Measurements from ENCODE around the gene FCGR1A. TPM values are rescaled to one million over a fixed set of nuclear protein-coding genes. Genes with fewer than 3 reads are reported as not detected.
A peak's percentile ranks its signal among the peaks of the same experiment; 100 is the strongest.
"Not testable (repeated sequence)": the region's sequence is repeated elsewhere in the genome, so short reads cannot be mapped to it uniquely, and the experiment has no call there.

The FCGR1A gene
- total and polyA plus RNA-seq, 4 donors = 13.8 to 24.0 (median 16.8) TPM

GRCh38 chr1:149793885-149794284 is 11.4 kb downstream of the FCGR1A start:
- H3K36me3 ChIP-seq (ENCODE audit: control insufficient read depth, insufficient read depth, low read length); DNase-seq (ENCODE audit: low read depth in 4 of 6, low spot score in 6 of 6): not testable (repeated sequence)

DNA sequence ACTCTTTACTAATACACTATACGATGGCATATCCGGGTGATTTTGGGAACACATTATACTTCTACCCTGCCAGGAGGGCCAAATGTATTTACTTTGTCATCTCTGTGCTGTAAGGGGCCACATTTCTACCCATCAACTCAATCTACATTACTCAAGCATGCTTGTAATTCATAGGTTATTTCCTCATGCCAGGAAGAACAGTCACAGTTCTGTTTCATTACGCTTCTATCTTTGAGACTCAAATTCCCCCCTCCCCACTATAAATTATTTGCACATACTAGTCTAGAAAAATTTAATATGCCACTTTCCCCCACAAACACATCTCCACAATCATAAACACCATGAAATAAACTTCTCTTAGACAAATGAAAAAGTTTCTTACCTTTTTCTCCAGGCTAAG is 19.1 kb downstream of the FCGR1A start:
- not testable (repeated sequence) for H3K36me3 ChIP-seq (ENCODE audit: control insufficient read depth, insufficient read depth, low read length); H3K4me3 ChIP-seq (ENCODE audit: low read depth, low read length); H3K27me3 ChIP-seq (ENCODE audit: control insufficient read depth, insufficient read depth, low read length); DNase-seq (ENCODE audit: low read depth in 4 of 6, low spot score in 6 of 6); H3K27ac ChIP-seq (ENCODE audit: low read depth, low read length); H3K4me1 ChIP-seq (ENCODE audit: control insufficient read depth, insufficient read depth, low read length); H3K9me3 ChIP-seq (ENCODE audit: control insufficient read depth, insufficient read depth, low read length)
- WGBS (ENCODE audit: insufficient coverage) = no CpG with 5 or more reads among the region's 3 CpGs

More at GRCh38 chr1:149793885-149794284, 11.4 kb downstream of the FCGR1A start:
- not testable (repeated sequence) for H3K9me3 ChIP-seq (ENCODE audit: control insufficient read depth, insufficient read depth, low read length); H3K4me3 ChIP-seq (ENCODE audit: low read depth, low read length); H3K27ac ChIP-seq (ENCODE audit: low read depth, low read length); H3K4me1 ChIP-seq (ENCODE audit: control insufficient read depth, insufficient read depth, low read length); H3K27me3 ChIP-seq (ENCODE audit: control insufficient read depth, insufficient read depth, low read length)
- no CpG with 5 or more reads among the region's 5 CpGs for WGBS (ENCODE audit: insufficient coverage)

DNA sequence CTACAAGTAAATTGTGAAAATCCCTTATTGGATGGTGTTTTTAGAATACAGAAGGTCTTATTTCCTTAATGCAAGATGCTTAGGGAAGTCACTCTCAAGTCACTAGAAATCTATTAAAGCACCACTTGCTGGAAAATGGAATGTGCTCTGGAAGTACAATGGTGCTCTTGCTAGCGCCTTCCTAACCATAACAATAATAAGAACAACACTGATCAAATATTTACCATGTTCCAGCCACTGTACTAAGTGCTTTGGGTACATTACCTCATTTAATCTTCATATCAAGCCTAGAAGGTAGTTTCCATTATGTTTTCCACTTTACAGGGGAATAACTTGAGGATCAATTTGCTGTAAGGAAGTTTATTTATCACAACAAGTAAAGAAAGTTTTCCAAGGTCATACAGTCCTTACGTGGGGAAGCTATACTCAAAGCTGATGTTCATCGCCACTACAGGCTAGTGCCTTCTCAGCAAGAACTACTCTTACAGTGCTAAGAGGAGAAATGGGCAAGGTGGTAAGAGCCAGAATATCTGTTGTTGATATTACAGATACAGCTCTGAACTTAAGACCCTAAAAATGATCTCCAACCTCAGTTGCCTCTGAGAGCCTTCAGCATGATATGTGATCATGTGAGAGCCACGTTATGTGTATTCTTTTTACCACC is 22.1 kb downstream of the FCGR1A start:
- not testable (repeated sequence) for H3K4me1 ChIP-seq (ENCODE audit: control insufficient read depth, insufficient read depth, low read length); H3K27ac ChIP-seq (ENCODE audit: low read depth, low read length); H3K4me3 ChIP-seq (ENCODE audit: low read depth, low read length); H3K9me3 ChIP-seq (ENCODE audit: control insufficient read depth, insufficient read depth, low read length); DNase-seq (ENCODE audit: low read depth in 4 of 6, low spot score in 6 of 6); H3K27me3 ChIP-seq (ENCODE audit: control insufficient read depth, insufficient read depth, low read length); H3K36me3 ChIP-seq (ENCODE audit: control insufficient read depth, insufficient read depth, low read length)
- WGBS (ENCODE audit: insufficient coverage) = no CpG with 5 or more reads among the region's 4 CpGs

- H3K36me3 ChIP-seq (ENCODE audit: control insufficient read depth, insufficient read depth, low read length); H3K27me3 ChIP-seq (ENCODE audit: control insufficient read depth, insufficient read depth, low read length); H3K9me3 ChIP-seq (ENCODE audit: control insufficient read depth, insufficient read depth, low read length); H3K4me1 ChIP-seq (ENCODE audit: control insufficient read depth, insufficient read depth, low read length); H3K27ac ChIP-seq (ENCODE audit: low read depth, low read length): not testable (repeated sequence)
- DNase-seq (ENCODE audit: low read depth in 4 of 6, low spot score in 6 of 6) = peak in 2 of 6 donors; percentile 1
- 42% methylated on average over 3 of the region's 7 CpGs for WGBS (ENCODE audit: insufficient coverage)
- H3K4me3 ChIP-seq (ENCODE audit: low read depth, low read length) = peak overlapping the region; percentile 51
Measured at GRCh38 chr1:149810697-149811405, 28.4 kb downstream of the FCGR1A start.

- WGBS (ENCODE audit: insufficient coverage) = no CpG with 5 or more reads among the region's 14 CpGs
- Histone ChIP-seq H3K27ac (ENCODE audit: low read depth, low read length) (peak overlapping the region; percentile 40), H3K4me3 (ENCODE audit: low read depth, low read length) (peak overlapping the region; percentile 51)
- not testable (repeated sequence) for H3K4me1 ChIP-seq (ENCODE audit: control insufficient read depth, insufficient read depth, low read length); H3K9me3 ChIP-seq (ENCODE audit: control insufficient read depth, insufficient read depth, low read length); H3K36me3 ChIP-seq (ENCODE audit: control insufficient read depth, insufficient read depth, low read length); H3K27me3 ChIP-seq (ENCODE audit: control insufficient read depth, insufficient read depth, low read length)
- peak in 2 of 6 donors; percentile 8 to 11 for DNase-seq (ENCODE audit: low read depth in 4 of 6, low spot score in 6 of 6)
Measured at GRCh38 chr1:149811514-149811889, 29.0 kb downstream of the FCGR1A start.

GRCh38 chr1:149811890-149812829 is 29.7 kb downstream of the FCGR1A start:
- peak in 5 of 6 donors; percentile 71 to 98 (median 81) for DNase-seq (ENCODE audit: low read depth in 4 of 6, low spot score in 6 of 6)
- H3K4me1 ChIP-seq (ENCODE audit: control insufficient read depth, insufficient read depth, low read length); H3K36me3 ChIP-seq (ENCODE audit: control insufficient read depth, insufficient read depth, low read length); H3K9me3 ChIP-seq (ENCODE audit: control insufficient read depth, insufficient read depth, low read length); H3K27me3 ChIP-seq (ENCODE audit: control insufficient read depth, insufficient read depth, low read length): not testable (repeated sequence)
- Histone ChIP-seq H3K4me3 (ENCODE audit: low read depth, low read length) (peak overlapping the region; percentile 50), H3K27ac (ENCODE audit: low read depth, low read length) (peak overlapping the region; percentile 88)
- WGBS (ENCODE audit: insufficient coverage) = under 1% methylated on average over 21 of the region's 55 CpGs

- H3K27me3 ChIP-seq (ENCODE audit: control insufficient read depth, insufficient read depth, low read length); H3K36me3 ChIP-seq (ENCODE audit: control insufficient read depth, insufficient read depth, low read length); H3K4me1 ChIP-seq (ENCODE audit: control insufficient read depth, insufficient read depth, low read length); H3K9me3 ChIP-seq (ENCODE audit: control insufficient read depth, insufficient read depth, low read length): not testable (repeated sequence)
- peak overlapping the region; percentile 50 for H3K4me3 ChIP-seq (ENCODE audit: low read depth, low read length)
- WGBS (ENCODE audit: insufficient coverage) = 0% methylated on average over 12 of the region's 62 CpGs
- peak overlapping the region; percentile 88 for H3K27ac ChIP-seq (ENCODE audit: low read depth, low read length)
- peak in 5 of 6 donors; percentile 27 to 92 (median 57) for DNase-seq (ENCODE audit: low read depth in 4 of 6, low spot score in 6 of 6)
Measured at GRCh38 chr1:149812893-149813801, 30.7 kb downstream of the FCGR1A start.

DNA sequence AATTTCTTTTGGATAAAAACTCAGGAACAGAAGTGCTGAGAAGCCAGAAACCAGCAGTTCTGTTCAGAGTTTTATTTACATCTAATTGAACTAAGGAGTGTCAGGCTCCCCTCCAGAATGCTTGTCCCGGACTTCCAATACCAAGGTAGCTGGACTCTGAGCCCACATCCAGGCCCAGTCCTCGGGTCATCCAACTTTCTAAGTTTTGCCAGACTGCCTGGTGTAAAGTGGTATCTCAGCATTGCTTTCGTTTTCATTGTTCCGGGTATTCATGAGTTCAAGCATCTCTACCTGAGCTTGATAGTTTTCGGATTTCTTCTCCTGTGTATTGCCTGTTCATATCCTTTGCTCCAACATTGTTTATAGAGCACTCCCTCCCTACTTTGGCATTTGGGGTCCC is 37.9 kb downstream of the FCGR1A start:
- H3K27me3 ChIP-seq (ENCODE audit: control insufficient read depth, insufficient read depth, low read length); H3K36me3 ChIP-seq (ENCODE audit: control insufficient read depth, insufficient read depth, low read length); H3K4me1 ChIP-seq (ENCODE audit: control insufficient read depth, insufficient read depth, low read length); H3K27ac ChIP-seq (ENCODE audit: low read depth, low read length); H3K4me3 ChIP-seq (ENCODE audit: low read depth, low read length); DNase-seq (ENCODE audit: low read depth in 4 of 6, low spot score in 6 of 6); H3K9me3 ChIP-seq (ENCODE audit: control insufficient read depth, insufficient read depth, low read length): not testable (repeated sequence)
- WGBS (ENCODE audit: insufficient coverage) = no CpG with 5 or more reads among the region's 5 CpGs

GRCh38 chr1:149826555-149826954 is 44.1 kb downstream of the FCGR1A start:
- H3K4me3 ChIP-seq (ENCODE audit: low read depth, low read length); DNase-seq (ENCODE audit: low read depth in 4 of 6, low spot score in 6 of 6); H3K27ac ChIP-seq (ENCODE audit: low read depth, low read length); H3K4me1 ChIP-seq (ENCODE audit: control insufficient read depth, insufficient read depth, low read length); H3K36me3 ChIP-seq (ENCODE audit: control insufficient read depth, insufficient read depth, low read length); H3K27me3 ChIP-seq (ENCODE audit: control insufficient read depth, insufficient read depth, low read length); H3K9me3 ChIP-seq (ENCODE audit: control insufficient read depth, insufficient read depth, low read length): not testable (repeated sequence)
- no CpG with 5 or more reads among the region's 2 CpGs for WGBS (ENCODE audit: insufficient coverage)

All from spinal cord (tissue), 10 donors.